Transverse colon (tissue), 4 donors: ENCODE measurements around the gene SYT11. TPM values are rescaled to one million over a fixed set of nuclear protein-coding genes. Genes with fewer than 3 reads are reported as not detected.

Experiments used
- DNase-seq: peaks from one replicate; pipeline ENCODE4 v3.0.0-alpha.2; 2019
- H3K27ac ChIP-seq, 4 donors: fragments of 200-600 bp; sonication (generic); 2 replicates each; pipeline ENCODE4 v1.5.1; 2016 to 2018; ENCODE audit warnings: inconsistent platforms in 4 of 4
- H3K27me3 ChIP-seq: fragments of 200-600 bp; sonication (generic); 2 replicates; pipeline ENCODE4 v1.5.1; 2017; ENCODE audit warnings: inconsistent platforms
- H3K36me3 ChIP-seq, 4 donors: fragments of 200-600 bp; sonication (generic); 2 replicates each; pipeline ENCODE4 v1.5.1; 2017 to 2019; ENCODE audit warnings: inconsistent platforms in 4 of 4
- H3K4me1 ChIP-seq, 4 donors: fragments of 200-600 bp; sonication (generic); 2 replicates each; pipeline ENCODE4 v1.5.1; 2017 to 2020; ENCODE audit warnings: inconsistent platforms in 4 of 4
- H3K4me3 ChIP-seq, 4 donors: fragments of 200-600 bp; sonication (generic); 1 replicate in 1 of 4; 2 replicates in 3 of 4; pipeline versions ENCODE4 v1.5.1 to v1.6.1; 2017 to 2019; ENCODE audit warnings: inconsistent platforms in 4 of 4
- H3K9me3 ChIP-seq, 2 donors: fragments of 200-600 bp; sonication (generic); 2 replicates each; pipeline ENCODE4 v1.5.1; 2017 to 2019; ENCODE audit warnings: inconsistent platforms in 2 of 2
- EP300 ChIP-seq: sonication (generic); formaldehyde crosslinking; IDR thresholded peaks from one replicate; pipeline ENCODE4 v1.6.1; 2017; ENCODE audit warnings: antibody characterized with exemption, low read depth
- POLR2A ChIP-seq: fragments of 450-650 bp; IDR thresholded peaks from one replicate; pipeline ENCODE4 v1.6.1; 2016; ENCODE audit warnings: antibody characterized with exemption, mild to moderate bottlenecking, moderate library complexity
- POLR2AphosphoS5 ChIP-seq, 3 donors: sonication (generic); formaldehyde crosslinking; IDR thresholded peaks; one replicate each; pipeline ENCODE4 v1.6.1; 2016; ENCODE audit warnings: antibody characterized with exemption in 3 of 3
- WGBS, 2 donors: methylation state at CpG; one replicate each; pipeline ENCODE4 v1.1.5; 2018; ENCODE audit warnings: low coverage in 1 of 2; 5-methylcytosine and 5-hydroxymethylcytosine counted together
- in situ Hi-C, 4 donors: fragments of 200-750 bp; cut with MboI; loops; one replicate each; pipeline versions ENCODE4 v1.15.0 to v1.15.1; 2017; ENCODE audit warnings: low sequenced_read_pairs in 3 of 4, low pct_ligation_motif_present in 1 of 4, low pct_unique_long_range_greater_than_20kb in 1 of 4
- intact Hi-C: fragments of 100-400 bp; cut with DNase I; formaldehyde crosslinking; loops from one replicate; pipeline ENCODE4 v1.15.1; 2023; ENCODE audit warnings: low total_unique reads
- total RNA-seq, 4 donors: library from RNA; depleted of rRNA; stranded (reverse); fragments of >200 nt; gene quantifications; one replicate each; pipeline ENCODE4 v1.1.0, GENCODE V29; 2016
- TF ChIP-seq, protein P1 (sequence below), 5 experiments: fragments of 200-600 bp in 3 of 5; fragments of 450-650 bp in 2 of 5; sonication (generic) in 3 of 5; IDR thresholded peaks; 1 replicate in 2 of 5; 2 replicates in 3 of 5; pipeline ENCODE4 v1.5.1; 2016 to 2017; ENCODE audit warnings: antibody characterized with exemption in 5 of 5, inconsistent platforms in 3 of 5, mild to moderate bottlenecking in 2 of 5, moderate library complexity in 1 of 5

The SYT11 gene
- total RNA-seq, 4 donors from 2014 or later = 2.2 to 5.9 (median 3.6) TPM

GRCh38 chr1:155871390-155871789 lies 12.0 kb downstream of the SYT11 start:
- H3K27ac ChIP-seq = peak overlapping the region in 2 of 4 donors; percentile 21 to 24
- in situ Hi-C loops = no loop called here
- intact Hi-C loops = no loop called here

GRCh38 chr1:155872527-155872926 lies 13.2 kb downstream of the SYT11 start:
- TF ChIP-seq POLR2AphosphoS5 (IDR thresholded peaks at IDR 0.05) = no peak
- TF ChIP-seq, protein P1, sequence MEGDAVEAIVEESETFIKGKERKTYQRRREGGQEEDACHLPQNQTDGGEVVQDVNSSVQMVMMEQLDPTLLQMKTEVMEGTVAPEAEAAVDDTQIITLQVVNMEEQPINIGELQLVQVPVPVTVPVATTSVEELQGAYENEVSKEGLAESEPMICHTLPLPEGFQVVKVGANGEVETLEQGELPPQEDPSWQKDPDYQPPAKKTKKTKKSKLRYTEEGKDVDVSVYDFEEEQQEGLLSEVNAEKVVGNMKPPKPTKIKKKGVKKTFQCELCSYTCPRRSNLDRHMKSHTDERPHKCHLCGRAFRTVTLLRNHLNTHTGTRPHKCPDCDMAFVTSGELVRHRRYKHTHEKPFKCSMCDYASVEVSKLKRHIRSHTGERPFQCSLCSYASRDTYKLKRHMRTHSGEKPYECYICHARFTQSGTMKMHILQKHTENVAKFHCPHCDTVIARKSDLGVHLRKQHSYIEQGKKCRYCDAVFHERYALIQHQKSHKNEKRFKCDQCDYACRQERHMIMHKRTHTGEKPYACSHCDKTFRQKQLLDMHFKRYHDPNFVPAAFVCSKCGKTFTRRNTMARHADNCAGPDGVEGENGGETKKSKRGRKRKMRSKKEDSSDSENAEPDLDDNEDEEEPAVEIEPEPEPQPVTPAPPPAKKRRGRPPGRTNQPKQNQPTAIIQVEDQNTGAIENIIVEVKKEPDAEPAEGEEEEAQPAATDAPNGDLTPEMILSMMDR (IDR thresholded peaks at IDR 0.05) = no peak
- TF ChIP-seq EP300 = no peak
- no peak for TF ChIP-seq POLR2A
- intact Hi-C loops (no loop called here), in situ Hi-C loops (no loop called here)
- H3K4me1 ChIP-seq = peaks cover 0 to 6% (median 2%) of the 10 kb centered on the region in 4 donors
- no peaks in the 10 kb centered on the region for H3K9me3 ChIP-seq
- H3K4me3 ChIP-seq = no peak overlapping the region
- no peak for DNase-seq
- 80 to 86% methylated on average over 3 to 5 of the region's 5 CpGs for WGBS, 2 donors
- peak overlapping the region in 1 of 4 donors; percentile 24 for H3K27ac ChIP-seq
- no peaks in the 10 kb centered on the region for H3K27me3 ChIP-seq
- H3K36me3 ChIP-seq = no peaks in the 10 kb centered on the region

More at GRCh38 chr1:155871390-155871789, 12.0 kb downstream of the SYT11 start:
- Histone ChIP-seq H3K9me3 (no peaks in the 10 kb centered on the region), H3K27me3 (no peaks in the 10 kb centered on the region), H3K4me3 (no peak overlapping the region), H3K4me1 (peaks cover 0 to 6% (median 2%) of the 10 kb centered on the region in 4 donors), H3K36me3 (no peaks in the 10 kb centered on the region)
- no peak for TF ChIP-seq EP300
- TF ChIP-seq POLR2A = no peak
- TF ChIP-seq, protein P1 (IDR thresholded peaks at IDR 0.05) = no peak
- no peak for TF ChIP-seq POLR2AphosphoS5 (IDR thresholded peaks at IDR 0.05)
- WGBS, 2 donors = 71% methylated on average over 1 of the region's 1 CpG; no CpG with 5 or more reads in 1 of the 2 donors
- DNase-seq = no peak

- Histone ChIP-seq H3K4me3 (no peak overlapping the region), H3K9me3 (no peaks in the 10 kb centered on the region), H3K4me1 (peaks cover 0 to 6% (median 2%) of the 10 kb centered on the region in 4 donors), H3K27ac (no peak overlapping the region), H3K27me3 (no peaks in the 10 kb centered on the region), H3K36me3 (no peaks in the 10 kb centered on the region)
- TF ChIP-seq EP300 (no peak), POLR2A (no peak), POLR2AphosphoS5 (IDR thresholded peaks at IDR 0.05) (no peak)
- TF ChIP-seq, protein P1 (IDR thresholded peaks at IDR 0.05) = no peak
- intact Hi-C loops (no loop called here), in situ Hi-C loops (no loop called here)
- DNase-seq = peak; percentile 35
- WGBS, 2 donors = 68% methylated on average over 9 of the region's 9 CpGs; no CpG with 5 or more reads in 1 of the 2 donors
Measured at GRCh38 chr1:155873860-155874259, 14.5 kb downstream of the SYT11 start.

- intact Hi-C loops = no loop called here
- no peaks in the 10 kb centered on the region for H3K36me3 ChIP-seq
- DNase-seq = no peak
- in situ Hi-C loops = no loop called here
- H3K4me1 ChIP-seq = peaks cover 0 to 6% (median 2%) of the 10 kb centered on the region in 4 donors
- no peaks in the 10 kb centered on the region for H3K27me3 ChIP-seq
- no peaks in the 10 kb centered on the region for H3K9me3 ChIP-seq
- H3K27ac ChIP-seq = no peak overlapping the region
- TF ChIP-seq POLR2A (no peak), POLR2AphosphoS5 (IDR thresholded peaks at IDR 0.05) (no peak), EP300 (no peak)
- TF ChIP-seq, protein P1 (IDR thresholded peaks at IDR 0.05) = no peak
- H3K4me3 ChIP-seq = no peak overlapping the region
- 92 to 100% methylated on average over 1 to 2 of the region's 2 CpGs for WGBS, 2 donors
Measured at GRCh38 chr1:155877945-155878344, 18.6 kb downstream of the SYT11 start.
